ENCODE results near the gene SIL1. TPM values are rescaled to one million over a fixed set of nuclear protein-coding genes. Genes with fewer than 3 reads are reported as not detected.

The SIL1 gene
- total RNA-seq, 2 donors from 2014 or later = 32.5 to 37.3 TPM

DNA sequence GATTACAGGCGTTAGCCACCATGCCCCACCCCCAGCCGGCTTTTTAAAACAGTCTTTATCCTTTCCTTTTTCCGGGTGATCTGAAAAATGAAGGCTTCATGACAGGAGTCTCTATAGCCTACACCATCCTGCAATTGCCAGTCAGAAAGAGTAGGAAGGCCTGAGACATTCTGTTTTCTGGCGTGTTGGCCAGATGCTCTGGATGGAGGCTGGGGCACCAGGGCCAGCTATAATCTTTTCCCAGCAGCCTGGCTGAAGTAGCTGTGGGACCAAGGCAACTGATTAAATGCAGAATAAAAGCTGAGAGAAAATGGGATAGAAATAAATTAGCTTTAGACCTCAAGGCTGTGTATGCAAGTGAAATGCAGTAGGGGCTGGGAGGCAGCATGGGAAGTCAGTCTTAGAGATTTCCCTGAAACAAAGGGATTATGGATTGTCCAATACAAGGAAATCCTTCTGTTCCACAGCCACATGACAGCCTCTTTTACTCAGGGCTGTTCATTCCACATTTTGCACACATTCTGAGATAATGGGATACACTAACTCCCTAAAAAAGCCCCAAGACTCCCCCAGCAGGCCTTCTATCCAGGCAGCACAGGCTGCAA lies 207.1 kb downstream of the SIL1 start:
- Mint-ChIP-seq H3K27ac (no peak overlapping the region), H3K9me3 (no peaks in the 10 kb centered on the region), H3K4me3 (no peak overlapping the region), H3K36me3 (ENCODE audit: insufficient read depth in 2 of 2) (peaks cover 0 to 3% of the 10 kb centered on the region in 2 donors), H3K27me3 (ENCODE audit: low read depth) (no peaks in the 10 kb centered on the region), H3K4me1 (ENCODE audit: low read depth) (no peaks in the 10 kb centered on the region)
- DNase-seq (no peak), ATAC-seq (replicated peaks in 1 of 2) (no peak)

DNA sequence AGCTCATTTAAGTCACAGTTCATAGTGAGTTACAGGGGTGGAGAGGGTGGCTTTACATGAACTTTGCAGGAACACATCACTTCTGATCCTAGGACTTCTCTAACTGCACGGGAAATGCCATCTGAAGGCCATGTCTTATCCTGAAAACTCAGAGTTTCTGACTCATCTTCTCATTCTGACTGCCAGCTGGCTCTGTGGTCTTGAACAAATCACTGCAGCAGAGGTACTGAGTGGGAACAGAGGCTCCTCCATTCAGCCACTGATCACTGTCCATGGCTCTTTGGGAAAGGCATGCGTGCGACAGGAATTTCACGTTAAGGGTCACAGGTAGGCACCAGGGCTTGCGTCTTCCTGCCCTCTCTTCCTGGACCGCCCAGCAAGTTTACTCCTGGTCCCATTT lies 208.4 kb downstream of the SIL1 start:
- H3K27me3 Mint-ChIP-seq (ENCODE audit: low read depth) = no peaks in the 10 kb centered on the region
- no peaks in the 10 kb centered on the region for H3K36me3 Mint-ChIP-seq (ENCODE audit: insufficient read depth in 2 of 2)
- no peaks in the 10 kb centered on the region for H3K9me3 Mint-ChIP-seq
- peaks cover 7% of the 10 kb centered on the region for H3K4me1 Mint-ChIP-seq (ENCODE audit: low read depth)
- H3K27ac Mint-ChIP-seq = no peak overlapping the region
- DNase-seq = no peak
- no peak overlapping the region for H3K4me3 Mint-ChIP-seq
- ATAC-seq (replicated peaks in 1 of 2) = no peak

DNA sequence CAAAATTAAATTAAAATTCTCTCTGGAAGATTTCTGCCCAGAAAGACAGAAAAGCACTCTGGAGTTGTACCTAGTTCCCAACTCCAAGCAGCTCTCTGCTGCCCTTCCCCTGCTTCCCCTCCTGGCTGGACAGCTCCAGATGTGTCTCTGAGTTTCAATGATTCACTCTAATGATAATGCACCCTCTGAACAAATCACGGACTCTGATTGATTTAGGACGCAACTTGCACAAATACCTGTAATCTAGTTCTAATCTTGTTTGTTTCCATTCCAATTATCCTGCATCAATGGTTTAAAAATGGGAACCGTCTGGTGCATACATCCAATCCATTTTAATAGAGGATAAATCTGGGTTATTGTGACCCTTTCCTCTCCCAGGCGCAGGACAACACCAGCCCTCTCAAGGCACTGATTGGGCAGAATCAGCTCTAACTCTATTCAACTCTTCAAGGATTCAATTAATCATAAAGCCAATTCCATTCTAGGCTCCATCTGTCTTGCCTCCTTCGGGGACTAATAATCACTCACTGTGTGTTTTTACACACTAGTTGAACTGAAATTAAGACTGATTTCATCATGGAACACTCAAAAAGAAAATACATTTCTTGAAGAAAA lies 211.9 kb downstream of the SIL1 start:
- Mint-ChIP-seq H3K4me3 (no peak overlapping the region), H3K36me3 (ENCODE audit: insufficient read depth in 2 of 2) (peaks cover 0 to 2% of the 10 kb centered on the region in 2 donors), H3K9me3 (no peaks in the 10 kb centered on the region), H3K27ac (no peak overlapping the region), H3K27me3 (ENCODE audit: low read depth) (no peaks in the 10 kb centered on the region), H3K4me1 (ENCODE audit: low read depth) (peaks cover 18% of the 10 kb centered on the region)
- ATAC-seq (replicated peaks in 1 of 2) (no peak), DNase-seq (no peak)

DNA sequence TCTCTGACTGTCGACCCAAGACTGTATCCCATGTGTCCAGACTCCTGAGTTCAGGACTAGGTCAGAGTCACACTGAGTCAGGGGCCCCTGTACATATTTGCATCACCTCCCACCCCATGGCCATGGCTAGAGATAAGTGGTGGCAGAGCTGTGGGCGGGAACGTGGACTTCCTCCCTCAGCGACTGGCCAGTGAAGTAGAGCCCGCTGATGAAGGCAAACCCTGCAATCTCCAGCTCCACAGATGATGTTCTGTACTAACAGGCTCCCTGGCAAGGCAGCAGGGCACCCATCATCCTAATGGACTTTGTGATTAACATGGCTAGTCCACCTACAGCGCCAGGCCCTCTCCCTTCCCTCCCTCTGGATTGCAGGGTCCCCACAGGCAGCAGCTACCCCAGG lies 212.5 kb downstream of the SIL1 start:
- Mint-ChIP-seq H3K36me3 (ENCODE audit: insufficient read depth in 2 of 2) (peaks cover 0 to 2% of the 10 kb centered on the region in 2 donors), H3K27me3 (ENCODE audit: low read depth) (no peaks in the 10 kb centered on the region), H3K4me1 (ENCODE audit: low read depth) (peaks cover 24% of the 10 kb centered on the region), H3K27ac (no peak overlapping the region), H3K9me3 (no peaks in the 10 kb centered on the region), H3K4me3 (no peak overlapping the region)
- DNase-seq (no peak), ATAC-seq (replicated peaks in 1 of 2) (no peak)

DNA sequence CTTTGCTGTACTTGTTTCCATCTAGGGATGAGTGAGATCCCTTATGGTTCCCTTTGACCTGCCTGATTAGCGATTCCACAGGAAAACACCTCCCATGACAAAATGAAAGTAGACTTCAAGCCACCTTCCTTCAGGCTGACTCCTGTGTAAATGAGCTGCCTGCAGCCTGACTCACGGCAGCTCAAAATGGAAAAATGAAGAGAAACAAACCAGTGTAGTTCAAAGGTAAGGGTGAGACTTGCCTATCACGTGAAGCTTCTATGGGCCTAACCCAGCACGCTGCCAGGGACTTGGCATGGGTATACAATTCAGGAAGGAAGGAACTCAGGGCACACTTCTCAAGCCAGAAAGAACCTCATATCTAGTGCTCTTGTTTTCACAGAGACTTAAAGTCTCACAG lies 212.9 kb downstream of the SIL1 start:
- peaks cover 29% of the 10 kb centered on the region for H3K4me1 Mint-ChIP-seq (ENCODE audit: low read depth)
- H3K4me3 Mint-ChIP-seq = no peak overlapping the region
- H3K9me3 Mint-ChIP-seq = no peaks in the 10 kb centered on the region
- ATAC-seq (replicated peaks in 1 of 2) = peak in 1 of 2 donors; percentile 19
- H3K36me3 Mint-ChIP-seq (ENCODE audit: insufficient read depth in 2 of 2) = peaks cover 0 to 2% of the 10 kb centered on the region in 2 donors
- H3K27ac Mint-ChIP-seq = no peak overlapping the region
- H3K27me3 Mint-ChIP-seq (ENCODE audit: low read depth) = no peaks in the 10 kb centered on the region
- DNase-seq = no peak

DNA sequence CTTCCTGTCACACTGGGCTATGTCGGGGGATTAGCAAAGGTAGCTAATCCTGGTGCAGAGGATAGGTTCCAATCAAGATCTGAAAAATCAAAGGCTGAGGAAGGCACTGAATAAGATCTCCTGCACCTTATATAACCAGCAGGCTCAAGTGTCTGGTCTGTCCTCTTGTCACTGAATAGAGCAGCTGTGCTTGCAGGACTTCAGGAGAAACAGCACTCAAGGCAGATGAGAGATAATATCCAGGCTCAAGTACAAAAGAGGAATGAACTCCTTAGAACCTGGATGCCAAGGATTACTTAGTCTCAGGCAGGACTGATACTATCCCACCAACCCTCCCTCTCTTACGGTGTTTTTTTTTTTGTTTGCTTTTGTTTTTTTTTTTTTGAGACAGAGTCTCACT lies 214.2 kb downstream of the SIL1 start:
- H3K27ac Mint-ChIP-seq = no peak overlapping the region
- DNase-seq (no peak), ATAC-seq (replicated peaks in 1 of 2) (no peak)
- H3K4me1 Mint-ChIP-seq (ENCODE audit: low read depth) = peaks cover 41% of the 10 kb centered on the region
- no peak overlapping the region for H3K4me3 Mint-ChIP-seq
- no peaks in the 10 kb centered on the region for H3K27me3 Mint-ChIP-seq (ENCODE audit: low read depth)
- H3K36me3 Mint-ChIP-seq (ENCODE audit: insufficient read depth in 2 of 2) = peaks cover 0 to 2% of the 10 kb centered on the region in 2 donors
- H3K9me3 Mint-ChIP-seq = no peaks in the 10 kb centered on the region

DNA sequence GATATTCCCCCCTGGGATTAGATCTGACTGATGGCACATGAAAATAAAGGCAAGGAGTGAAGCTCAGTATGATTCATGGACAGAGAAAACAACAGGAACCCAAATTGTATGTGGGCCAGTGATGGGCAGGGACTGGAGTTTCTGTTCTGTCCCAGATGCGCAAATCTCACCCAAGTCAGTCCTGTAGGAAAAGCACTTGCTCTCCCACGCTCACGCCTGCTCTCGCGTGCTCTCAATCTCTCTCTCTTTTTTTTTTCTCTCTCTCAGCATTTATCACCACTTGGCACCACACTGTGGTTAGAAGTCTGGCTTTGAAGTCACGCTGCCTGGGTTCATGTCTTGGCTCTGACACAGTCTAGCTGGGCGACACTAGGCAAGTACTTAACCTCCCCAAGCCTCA lies 216.6 kb downstream of the SIL1 start:
- peaks cover 42% of the 10 kb centered on the region for H3K4me1 Mint-ChIP-seq (ENCODE audit: low read depth)
- DNase-seq (peak; percentile 25 to 34), ATAC-seq (replicated peaks in 1 of 2) (peak; percentile 57 to 62)
- no peaks in the 10 kb centered on the region for H3K9me3 Mint-ChIP-seq
- H3K36me3 Mint-ChIP-seq (ENCODE audit: insufficient read depth in 2 of 2) = peaks cover 1 to 2% of the 10 kb centered on the region in 2 donors
- H3K27ac Mint-ChIP-seq = no peak overlapping the region
- H3K4me3 Mint-ChIP-seq = peak overlapping the region; percentile 4 to 6
- H3K27me3 Mint-ChIP-seq (ENCODE audit: low read depth) = no peaks in the 10 kb centered on the region

DNA sequence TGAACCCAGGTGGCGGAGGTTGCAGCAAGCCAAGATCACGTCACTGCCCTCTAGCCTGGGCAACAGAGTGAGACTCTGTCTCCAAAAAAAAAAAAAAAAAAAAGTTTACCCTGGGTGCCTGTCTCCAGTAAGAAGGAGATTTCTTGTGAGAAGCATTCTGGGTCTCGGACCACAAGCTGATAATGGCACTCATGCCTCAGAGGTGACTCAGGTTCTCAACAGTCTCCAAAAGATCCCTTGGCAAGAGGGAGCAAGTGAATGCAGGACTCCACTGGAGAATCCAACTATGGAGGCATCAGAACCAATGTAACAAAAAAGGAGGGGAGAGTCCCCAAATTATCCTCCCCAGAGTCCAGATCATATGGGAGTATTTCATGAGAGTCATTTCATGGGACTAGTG lies 217.0 kb downstream of the SIL1 start:
- no peak overlapping the region for H3K4me3 Mint-ChIP-seq
- no peaks in the 10 kb centered on the region for H3K27me3 Mint-ChIP-seq (ENCODE audit: low read depth)
- H3K36me3 Mint-ChIP-seq (ENCODE audit: insufficient read depth in 2 of 2) = peaks cover 1 to 2% of the 10 kb centered on the region in 2 donors
- no peak overlapping the region for H3K27ac Mint-ChIP-seq
- peak in 1 of 2 donors; percentile 8 for ATAC-seq (replicated peaks in 1 of 2)
- peaks cover 42% of the 10 kb centered on the region for H3K4me1 Mint-ChIP-seq (ENCODE audit: low read depth)
- DNase-seq = no peak
- no peaks in the 10 kb centered on the region for H3K9me3 Mint-ChIP-seq

DNA sequence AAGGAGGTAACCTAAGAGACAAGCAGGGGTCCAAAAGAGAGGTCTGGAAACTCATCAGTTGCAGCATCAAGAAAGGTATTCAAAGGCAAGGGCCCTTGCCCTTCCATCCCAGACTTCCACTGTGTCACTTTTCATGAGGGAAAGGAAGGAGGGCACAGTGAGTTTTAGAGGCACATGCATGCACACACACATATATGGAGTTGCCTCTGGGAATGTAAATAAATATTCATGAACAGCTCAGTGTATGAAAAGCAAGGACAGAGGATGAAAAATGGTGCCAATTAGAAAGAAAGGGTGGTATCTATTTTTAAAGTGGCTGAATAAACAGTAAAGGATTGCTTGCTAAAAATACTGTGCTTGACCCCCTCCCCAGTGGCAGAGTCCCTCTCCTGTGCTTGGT lies 217.7 kb downstream of the SIL1 start:
- peaks cover 44% of the 10 kb centered on the region for H3K4me1 Mint-ChIP-seq (ENCODE audit: low read depth)
- ATAC-seq (replicated peaks in 1 of 2) (no peak), DNase-seq (no peak)
- H3K36me3 Mint-ChIP-seq (ENCODE audit: insufficient read depth in 2 of 2) = peaks cover 1 to 2% of the 10 kb centered on the region in 2 donors
- H3K9me3 Mint-ChIP-seq = no peaks in the 10 kb centered on the region
- H3K27ac Mint-ChIP-seq = no peak overlapping the region
- peak overlapping the region; percentile 15 to 18 for H3K4me3 Mint-ChIP-seq
- no peaks in the 10 kb centered on the region for H3K27me3 Mint-ChIP-seq (ENCODE audit: low read depth)

DNA sequence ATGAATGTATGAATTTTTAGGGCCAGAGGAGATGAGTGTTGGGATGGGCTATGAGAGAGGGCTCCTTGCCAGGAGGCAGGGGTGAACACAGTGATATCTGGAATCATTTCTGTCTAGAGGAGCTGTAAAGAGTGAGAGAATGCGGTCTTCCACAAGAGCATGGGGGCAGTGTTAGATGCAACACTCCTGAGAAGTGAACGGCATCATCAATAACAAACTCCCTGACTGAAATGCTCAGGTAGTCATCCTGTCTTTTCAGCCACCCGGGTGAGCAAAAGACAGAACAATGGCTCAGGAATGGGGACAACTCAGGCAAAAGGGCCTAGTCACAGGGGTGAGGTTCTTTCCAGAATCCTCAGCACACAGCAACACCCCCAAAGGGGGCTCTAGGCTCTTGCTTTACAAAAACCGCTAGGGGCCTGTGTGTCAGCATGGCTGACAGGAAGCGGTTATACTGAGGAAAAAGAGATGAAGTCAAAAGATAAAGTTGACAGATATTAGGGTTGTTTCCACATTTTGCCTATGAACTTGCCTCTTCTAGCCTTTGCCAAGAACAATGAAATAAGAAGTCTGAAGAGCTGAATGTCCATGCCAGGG lies 218.4 kb downstream of the SIL1 start:
- DNase-seq (peak; percentile 42 to 59), ATAC-seq (replicated peaks in 1 of 2) (peak; percentile 76 to 79)
- peaks cover 1 to 2% of the 10 kb centered on the region in 2 donors for H3K36me3 Mint-ChIP-seq (ENCODE audit: insufficient read depth in 2 of 2)
- H3K4me1 Mint-ChIP-seq (ENCODE audit: low read depth) = peaks cover 39% of the 10 kb centered on the region
- H3K27me3 Mint-ChIP-seq (ENCODE audit: low read depth) = no peaks in the 10 kb centered on the region
- peak overlapping the region; percentile 15 to 18 for H3K4me3 Mint-ChIP-seq
- H3K27ac Mint-ChIP-seq = peak overlapping the region; percentile 21
- H3K9me3 Mint-ChIP-seq = no peaks in the 10 kb centered on the region

DNA sequence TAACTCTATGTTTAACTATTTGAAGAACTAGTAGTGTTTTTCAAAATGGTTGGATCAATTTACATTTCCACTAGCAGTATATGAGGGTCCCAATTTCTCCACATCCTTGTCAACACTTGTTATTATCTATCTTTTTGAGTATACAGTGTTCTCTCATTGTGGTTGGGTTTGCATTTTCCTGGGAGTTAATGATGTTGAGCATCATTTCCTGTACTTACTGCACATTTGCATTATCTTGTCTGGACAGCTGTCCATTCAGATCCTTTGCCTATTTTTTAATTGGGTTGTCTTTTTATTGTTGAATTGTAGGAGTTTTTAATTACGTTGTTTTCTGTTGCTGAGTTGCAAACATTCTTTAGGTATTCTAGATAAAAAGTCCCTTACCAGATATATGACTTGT lies 219.6 kb downstream of the SIL1 start:
- H3K27me3 Mint-ChIP-seq (ENCODE audit: low read depth) = no peaks in the 10 kb centered on the region
- H3K36me3 Mint-ChIP-seq (ENCODE audit: insufficient read depth in 2 of 2) = peaks cover under 1 to 1% of the 10 kb centered on the region in 2 donors
- H3K27ac Mint-ChIP-seq = no peak overlapping the region
- no peak overlapping the region for H3K4me3 Mint-ChIP-seq
- DNase-seq (no peak), ATAC-seq (replicated peaks in 1 of 2) (no peak)
- H3K4me1 Mint-ChIP-seq (ENCODE audit: low read depth) = peaks cover 39% of the 10 kb centered on the region
- no peaks in the 10 kb centered on the region for H3K9me3 Mint-ChIP-seq

DNA sequence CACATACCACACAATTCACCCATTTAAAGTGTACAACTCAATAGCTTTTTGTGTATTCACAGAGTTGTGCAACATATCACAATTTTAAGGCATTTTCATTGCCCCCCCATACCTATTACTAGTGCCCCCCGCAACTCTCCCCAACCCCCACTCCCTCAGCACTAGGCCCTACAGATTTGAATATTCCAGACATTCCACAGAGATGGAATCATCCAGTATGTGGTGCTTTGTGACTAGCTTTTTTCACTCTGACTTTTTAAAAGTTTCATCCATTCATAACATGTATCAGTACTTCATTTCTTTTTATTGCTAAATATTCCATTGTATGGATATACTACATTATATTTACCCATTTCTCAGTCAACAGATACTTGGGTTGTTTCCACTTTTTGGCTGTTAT lies 220.1 kb downstream of the SIL1 start:
- ATAC-seq (replicated peaks in 1 of 2) (no peak), DNase-seq (no peak)
- Mint-ChIP-seq H3K27me3 (ENCODE audit: low read depth) (no peaks in the 10 kb centered on the region), H3K4me3 (no peak overlapping the region), H3K9me3 (no peaks in the 10 kb centered on the region), H3K27ac (no peak overlapping the region), H3K4me1 (ENCODE audit: low read depth) (peaks cover 39% of the 10 kb centered on the region), H3K36me3 (ENCODE audit: insufficient read depth in 2 of 2) (peaks cover 0 to 1% of the 10 kb centered on the region in 2 donors)

DNA sequence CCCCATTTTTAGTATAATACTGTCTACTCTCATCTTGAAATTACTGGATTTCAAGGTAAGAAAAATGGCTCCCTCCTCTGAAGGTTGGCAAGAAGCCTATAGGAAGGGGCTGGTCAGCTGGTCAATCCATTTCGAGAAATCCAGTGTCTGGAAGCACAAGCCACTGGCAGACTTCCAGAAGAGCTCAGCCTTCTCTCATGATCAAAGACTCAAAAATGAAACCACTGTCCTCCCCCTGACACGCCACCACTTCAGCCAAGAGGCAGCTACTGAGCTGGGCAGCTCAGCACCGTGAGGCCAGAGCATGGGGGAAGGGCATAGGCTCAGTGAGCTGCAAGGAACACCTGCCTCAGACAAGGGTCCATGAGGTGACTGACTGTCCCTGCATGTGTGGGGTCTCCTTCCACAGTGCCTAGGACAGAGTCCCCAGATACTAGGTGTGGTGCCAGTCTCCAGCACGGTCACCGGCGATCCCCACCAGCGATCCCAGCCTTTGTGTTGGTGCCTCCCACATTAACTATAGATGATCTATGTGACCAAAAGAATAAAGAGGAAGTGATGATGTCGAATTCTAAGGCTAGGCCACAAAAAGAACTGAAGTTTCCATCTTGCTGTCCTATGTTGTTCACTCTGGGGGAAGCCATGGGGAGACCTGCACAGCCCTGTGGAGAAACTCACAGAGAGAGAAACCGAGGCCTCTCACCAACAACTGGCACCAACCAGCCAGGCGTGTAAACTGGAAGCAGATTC lies 222.9 kb downstream of the SIL1 start:
- Mint-ChIP-seq H3K27me3 (ENCODE audit: low read depth) (no peaks in the 10 kb centered on the region), H3K9me3 (no peaks in the 10 kb centered on the region), H3K4me3 (no peak overlapping the region), H3K36me3 (ENCODE audit: insufficient read depth in 2 of 2) (peaks cover 0 to 1% of the 10 kb centered on the region in 2 donors), H3K4me1 (ENCODE audit: low read depth) (peaks cover 18% of the 10 kb centered on the region), H3K27ac (no peak overlapping the region)
- DNase-seq = no peak
- ATAC-seq (replicated peaks in 1 of 2) = no peak
